Activated naive CD4-positive, alpha-beta T cell treated with anti-CD3 and anti-CD28 coated beads, Interleukin-2, amount 50 U/mL, for 72 hours (primary cell): ENCODE data around the gene GUCY2D. TPM values are rescaled to one million over a fixed set of nuclear protein-coding genes. Genes with fewer than 3 reads are reported as not detected.

Experiments used
- ATAC-seq, 2 donors: fragments of 150-1000 bp; cut with Tn5 transposase; 2 replicates each; pipeline ENCODE4 v1.10.0; 2021; ENCODE audit warnings: mild to moderate bottlenecking in 2 of 2, moderate library complexity in 2 of 2
- DNase-seq, 2 donors: peaks; one replicate each; pipeline ENCODE4 v3.0.0; 2021 to 2022; ENCODE audit warnings: low spot score in 2 of 2
- H3K27ac Mint-ChIP-seq, 2 donors: one replicate each; pipeline ENCODE4 v1.8.0; 2022; ENCODE audit warnings: mild to moderate bottlenecking in 2 of 2, mixed read lengths in 2 of 2
- H3K36me3 Mint-ChIP-seq, 2 donors: one replicate each; pipeline ENCODE4 v1.8.0; 2022; ENCODE audit warnings: mixed read lengths in 2 of 2
- H3K9me3 Mint-ChIP-seq, 2 donors: one replicate each; pipeline ENCODE4 v1.8.0; 2022; ENCODE audit warnings: mixed read lengths in 2 of 2
- total RNA-seq, 2 donors: library from RNA; stranded (reverse); gene quantifications; one replicate each; pipeline ENCODE4 v1.2.3, GENCODE V29; 2022

Gene GUCY2D
- total RNA-seq, 2 donors from 2014 or later = 0.19 TPM; not detected in 1

DNA sequence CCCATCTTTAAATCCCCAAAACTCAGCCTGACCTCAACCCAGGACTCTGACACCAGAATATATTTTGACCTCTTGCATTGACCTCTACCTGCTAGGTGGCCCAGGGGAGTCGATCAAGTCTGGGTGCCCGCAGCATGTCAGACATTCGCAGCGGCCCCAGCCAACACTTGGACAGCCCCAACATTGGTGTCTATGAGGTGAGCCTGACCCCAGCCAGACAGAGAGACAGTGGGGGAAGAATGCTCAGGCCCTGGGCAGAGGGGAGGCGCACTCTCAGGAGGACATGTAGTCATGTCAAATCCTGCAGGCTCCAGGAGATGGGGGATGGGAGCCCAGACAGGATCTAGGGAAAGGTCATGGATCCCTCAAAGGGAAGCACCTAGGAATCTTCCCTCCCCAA is 5.4 kb downstream of the GUCY2D start:
- no peaks in the 10 kb centered on the region for H3K9me3 Mint-ChIP-seq
- H3K27ac Mint-ChIP-seq = no peak overlapping the region
- no peak for DNase-seq
- no peaks in the 10 kb centered on the region for H3K36me3 Mint-ChIP-seq
- ATAC-seq = no peak

- Mint-ChIP-seq H3K36me3 (no peaks in the 10 kb centered on the region), H3K27ac (no peak overlapping the region), H3K9me3 (no peaks in the 10 kb centered on the region)
- DNase-seq (no peak), ATAC-seq (no peak)
These were observed 9.7 kb downstream of the GUCY2D start for GRCh38 chr17:8012045-8012580.

DNA sequence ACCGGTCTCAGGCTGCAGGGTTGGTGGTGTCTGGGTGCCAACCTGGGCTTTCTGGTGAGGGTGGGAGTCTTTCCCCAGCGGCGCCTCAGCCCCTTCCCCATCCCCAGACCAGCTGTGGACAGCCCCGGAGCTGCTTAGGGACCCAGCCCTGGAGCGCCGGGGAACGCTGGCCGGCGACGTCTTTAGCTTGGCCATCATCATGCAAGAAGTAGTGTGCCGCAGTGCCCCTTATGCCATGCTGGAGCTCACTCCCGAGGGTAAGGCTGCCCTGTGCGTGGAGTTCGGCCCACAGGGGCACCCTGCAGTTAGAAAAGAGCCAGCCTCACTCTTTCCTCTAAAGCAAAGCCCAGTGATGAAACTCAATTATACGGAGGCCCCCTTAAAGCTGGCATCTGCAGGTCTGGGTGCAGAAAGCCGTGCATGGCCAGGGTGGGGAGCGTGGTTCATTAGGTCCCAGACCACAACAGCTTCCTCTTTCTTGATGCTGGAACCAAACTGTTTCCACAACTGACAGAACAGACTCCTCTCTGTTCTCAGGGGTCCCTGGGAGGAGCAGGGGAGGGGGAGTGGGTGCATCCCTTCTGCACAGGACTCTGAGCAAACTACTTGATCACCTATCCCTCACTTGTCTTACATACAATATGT is 10.7 kb downstream of the GUCY2D start:
- H3K27ac Mint-ChIP-seq = no peak overlapping the region
- no peaks in the 10 kb centered on the region for H3K9me3 Mint-ChIP-seq
- no peak for DNase-seq
- no peaks in the 10 kb centered on the region for H3K36me3 Mint-ChIP-seq
- ATAC-seq = no peak

- no peak for ATAC-seq
- Mint-ChIP-seq H3K9me3 (no peaks in the 10 kb centered on the region), H3K27ac (peak overlapping the region in 1 of 2 donors; percentile 14), H3K36me3 (no peaks in the 10 kb centered on the region)
- no peak for DNase-seq
These were observed 11.5 kb downstream of the GUCY2D start for GRCh38 chr17:8013731-8014557.

GRCh38 chr17:8014558-8014850 is 12.1 kb downstream of the GUCY2D start:
- no peaks in the 10 kb centered on the region for H3K9me3 Mint-ChIP-seq
- H3K27ac Mint-ChIP-seq = no peak overlapping the region
- DNase-seq (no peak), ATAC-seq (no peak)
- no peaks in the 10 kb centered on the region for H3K36me3 Mint-ChIP-seq

GRCh38 chr17:8015236-8015956 is 13.0 kb downstream of the GUCY2D start:
- no peaks in the 10 kb centered on the region for H3K9me3 Mint-ChIP-seq
- DNase-seq (no peak), ATAC-seq (no peak)
- no peaks in the 10 kb centered on the region for H3K36me3 Mint-ChIP-seq
- H3K27ac Mint-ChIP-seq = no peak overlapping the region

DNA sequence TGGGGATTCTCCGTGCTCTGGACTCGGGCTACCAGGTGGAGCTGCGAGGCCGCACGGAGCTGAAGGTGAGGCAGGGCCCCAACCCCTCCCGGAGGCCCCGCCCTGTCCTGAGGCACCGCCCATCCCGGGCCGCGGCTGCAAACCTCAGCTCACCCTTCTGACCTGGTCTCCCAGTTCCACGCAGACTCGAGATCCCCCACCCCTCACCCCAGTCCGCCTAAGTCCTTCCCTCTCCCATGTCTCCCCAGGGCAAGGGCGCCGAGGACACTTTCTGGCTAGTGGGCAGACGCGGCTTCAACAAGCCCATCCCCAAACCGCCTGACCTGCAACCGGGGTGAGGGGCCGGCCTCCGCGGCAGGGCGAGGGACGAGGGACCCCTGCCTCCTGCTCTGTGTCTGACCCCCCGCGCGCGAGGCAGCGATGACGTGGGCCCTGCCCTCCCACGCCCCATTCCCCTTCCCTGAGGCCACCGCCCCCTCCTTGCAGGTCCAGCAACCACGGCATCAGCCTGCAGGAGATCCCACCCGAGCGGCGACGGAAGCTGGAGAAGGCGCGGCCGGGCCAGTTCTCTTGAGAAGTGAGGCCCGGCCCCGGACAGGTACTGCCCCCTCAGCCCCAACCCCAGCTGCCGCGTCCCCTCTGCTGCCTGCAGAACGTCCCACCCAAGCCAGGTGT is 13.7 kb downstream of the GUCY2D start:
- DNase-seq (peak in 1 of 2 donors; percentile 42), ATAC-seq (peak; percentile 28 to 63)
- Mint-ChIP-seq H3K27ac (no peak overlapping the region), H3K36me3 (no peaks in the 10 kb centered on the region), H3K9me3 (no peaks in the 10 kb centered on the region)

- Mint-ChIP-seq H3K9me3 (no peaks in the 10 kb centered on the region), H3K36me3 (no peaks in the 10 kb centered on the region), H3K27ac (no peak overlapping the region)
- DNase-seq = peak in 1 of 2 donors; percentile 72
- peak; percentile 86 to 89 for ATAC-seq
These were observed 14.4 kb downstream of the GUCY2D start for GRCh38 chr17:8016632-8017424.

- ATAC-seq = no peak
- Mint-ChIP-seq H3K27ac (no peak overlapping the region), H3K36me3 (no peaks in the 10 kb centered on the region), H3K9me3 (no peaks in the 10 kb centered on the region)
- DNase-seq = no peak
These were observed 16.0 kb downstream of the GUCY2D start for GRCh38 chr17:8018436-8018835.

DNA sequence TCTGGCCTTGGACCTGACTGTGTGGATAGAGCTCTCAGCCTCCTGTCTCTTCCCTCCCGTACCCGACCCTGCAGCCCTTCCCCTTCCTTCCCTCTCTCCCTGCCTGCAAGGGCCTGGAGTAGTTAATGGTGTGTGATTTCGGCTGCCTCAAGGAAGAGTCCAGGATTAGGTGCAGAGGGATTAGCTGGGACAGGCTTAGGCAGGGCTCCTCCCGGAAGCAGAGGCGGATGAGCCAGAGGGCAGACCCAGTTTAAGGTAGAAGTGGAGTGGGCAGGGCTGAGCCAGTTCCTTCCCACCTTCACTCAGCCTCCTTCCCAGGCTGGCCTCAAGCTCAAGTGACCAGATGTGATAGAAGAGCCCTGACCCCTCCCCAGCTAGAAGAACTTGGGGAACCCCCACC is 16.8 kb downstream of the GUCY2D start:
- H3K9me3 Mint-ChIP-seq = no peaks in the 10 kb centered on the region
- DNase-seq (no peak), ATAC-seq (no peak)
- H3K27ac Mint-ChIP-seq = peak overlapping the region in 1 of 2 donors; percentile 50
- H3K36me3 Mint-ChIP-seq = no peaks in the 10 kb centered on the region

DNA sequence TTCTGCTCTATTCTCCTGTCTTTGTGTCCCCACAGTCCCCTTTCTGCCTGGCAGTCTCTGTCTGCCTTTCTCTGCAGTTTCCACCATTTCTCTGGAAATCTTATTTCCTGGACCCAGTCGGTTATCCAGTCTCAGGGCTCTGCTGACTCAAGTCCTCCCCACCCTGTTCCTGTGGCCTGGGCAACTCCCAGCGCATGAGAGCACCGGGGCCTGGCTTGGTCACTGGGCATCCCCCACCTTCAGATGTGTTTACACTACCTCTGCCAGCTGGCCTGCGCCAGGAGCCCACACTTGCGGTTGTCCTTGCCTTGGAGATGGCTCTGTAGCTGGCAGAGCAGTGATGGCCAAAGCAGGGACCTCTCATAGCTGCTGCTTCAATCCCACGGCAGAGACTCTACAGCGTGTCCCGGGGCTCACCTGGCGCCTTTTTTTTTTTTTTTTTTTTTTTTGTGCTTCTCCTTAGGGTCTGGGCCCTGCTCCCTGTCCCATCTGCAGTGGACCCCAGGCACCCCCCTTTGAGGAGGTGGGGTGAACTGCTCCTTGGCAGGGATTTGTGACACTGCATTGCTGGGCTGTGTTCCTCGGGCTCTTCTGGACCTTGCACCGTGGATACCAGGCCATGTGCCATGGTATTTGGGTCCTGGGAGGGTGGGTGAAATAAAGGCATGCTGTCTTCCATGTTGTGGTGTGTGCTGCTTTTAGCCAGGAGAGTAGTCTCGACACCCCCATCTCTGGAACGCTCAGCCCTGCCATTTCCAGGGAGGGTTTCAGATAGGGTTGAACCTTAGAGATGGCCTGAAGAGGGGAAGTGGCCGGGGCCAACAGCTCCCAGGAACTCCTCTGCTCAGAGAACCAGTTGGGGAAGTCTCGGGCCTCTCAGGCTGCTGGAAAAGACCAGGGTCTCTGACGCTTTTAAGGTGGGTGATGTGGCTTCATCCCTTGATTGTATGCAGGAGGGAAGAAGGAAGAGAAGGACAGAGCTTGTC is 17.5 kb downstream of the GUCY2D start:
- DNase-seq (no peak), ATAC-seq (no peak)
- Mint-ChIP-seq H3K9me3 (no peaks in the 10 kb centered on the region), H3K36me3 (no peaks in the 10 kb centered on the region), H3K27ac (peak overlapping the region; percentile 50 to 77)

DNA sequence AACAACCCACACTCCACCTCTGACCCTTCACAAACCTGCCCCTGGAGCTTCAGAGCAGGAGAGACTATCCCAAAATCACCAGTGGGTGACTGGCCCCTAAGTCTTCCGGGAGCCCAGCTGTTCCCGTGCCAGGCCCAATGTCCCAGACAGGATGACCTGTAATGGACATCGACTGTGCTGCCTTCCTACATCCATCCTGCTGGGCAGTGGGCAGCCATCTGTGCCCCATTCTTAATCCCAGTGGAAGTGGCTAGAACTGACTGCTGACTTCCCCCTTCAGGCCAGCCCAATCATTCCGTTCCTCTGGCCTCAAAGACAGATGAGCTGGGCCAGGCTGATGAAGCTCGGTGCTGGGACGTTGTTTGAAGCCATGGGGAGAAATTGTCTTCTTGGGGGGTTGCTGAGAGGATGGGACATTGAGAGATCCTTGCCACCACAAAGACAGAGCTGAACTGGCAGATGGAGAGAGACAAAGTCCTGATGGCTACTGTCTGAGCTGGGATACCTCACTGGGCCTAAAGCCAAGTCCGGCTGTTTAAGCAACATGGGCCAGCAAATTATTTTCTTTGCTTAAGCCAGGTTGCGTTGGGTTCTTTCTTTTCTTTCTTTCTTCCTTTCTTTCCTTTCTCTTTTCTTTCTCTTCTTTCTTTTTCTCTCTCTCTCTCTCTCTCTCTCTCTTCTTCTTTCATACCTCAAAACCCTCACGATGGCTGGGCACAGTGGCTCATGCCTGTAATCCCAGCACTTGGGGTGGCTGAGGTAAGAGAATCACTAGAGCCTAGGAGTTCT is 18.6 kb downstream of the GUCY2D start:
- Mint-ChIP-seq H3K9me3 (no peaks in the 10 kb centered on the region), H3K36me3 (no peaks in the 10 kb centered on the region), H3K27ac (peak overlapping the region in 1 of 2 donors; percentile 36)
- no peak for ATAC-seq
- DNase-seq = no peak

- peak overlapping the region in 1 of 2 donors; percentile 36 for H3K27ac Mint-ChIP-seq
- no peaks in the 10 kb centered on the region for H3K9me3 Mint-ChIP-seq
- no peak for ATAC-seq
- DNase-seq = no peak
- no peaks in the 10 kb centered on the region for H3K36me3 Mint-ChIP-seq
These were observed 19.3 kb downstream of the GUCY2D start for GRCh38 chr17:8021565-8022359.
